Measurements from ENCODE around the gene POC1B. TPM values are rescaled to one million over a fixed set of nuclear protein-coding genes. Genes with fewer than 3 reads are reported as not detected.

Gene POC1B
- total and polyA plus RNA-seq, 11 donors, result 3.3 to 12.4 (median 8.5) TPM

DNA sequence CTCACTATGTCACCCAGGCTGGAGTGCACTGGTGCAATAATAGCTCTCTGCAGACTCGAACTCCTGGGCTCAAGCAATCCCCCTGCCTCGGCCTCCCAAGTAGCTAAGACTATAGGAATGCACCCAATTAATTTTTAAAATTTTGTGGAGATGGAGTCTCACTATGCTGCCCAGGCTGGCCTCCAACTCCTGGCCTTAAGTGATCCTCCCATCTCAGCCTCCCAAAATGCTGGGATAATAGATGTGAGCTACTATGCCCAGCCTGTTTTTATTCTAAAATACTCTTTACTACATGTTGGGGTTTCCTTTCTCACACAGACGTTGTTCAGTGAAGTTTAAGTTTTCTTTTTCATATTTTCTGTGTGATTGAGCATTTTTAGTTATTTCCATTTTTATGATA, 112.6 kb downstream of the POC1B start:
- ATAC-seq, result no peak
- H3K27me3 ChIP-seq, result no peaks in the 10 kb centered on the region
- H3K4me1 ChIP-seq, result peaks cover 0 to 4% (median 0%) of the 10 kb centered on the region in 12 donors
- H3K4me3 ChIP-seq, result no peak overlapping the region
- intact Hi-C loops (cut with DNase I), result no loop called here
- 96 to 98% (median 97%) methylated on average over 3 of the region's 3 CpGs for WGBS, 4 donors
- H3K9me3 ChIP-seq, result no peaks in the 10 kb centered on the region
- no peak overlapping the region for H3K27ac ChIP-seq
- no peak for DNase-seq
- H3K36me3 ChIP-seq, result no peaks in the 10 kb centered on the region
- TF ChIP-seq POLR2A (IDR thresholded peaks at IDR 0.05) (no peak), CTCF (IDR thresholded peaks at IDR 0.05) (no peak)

DNA sequence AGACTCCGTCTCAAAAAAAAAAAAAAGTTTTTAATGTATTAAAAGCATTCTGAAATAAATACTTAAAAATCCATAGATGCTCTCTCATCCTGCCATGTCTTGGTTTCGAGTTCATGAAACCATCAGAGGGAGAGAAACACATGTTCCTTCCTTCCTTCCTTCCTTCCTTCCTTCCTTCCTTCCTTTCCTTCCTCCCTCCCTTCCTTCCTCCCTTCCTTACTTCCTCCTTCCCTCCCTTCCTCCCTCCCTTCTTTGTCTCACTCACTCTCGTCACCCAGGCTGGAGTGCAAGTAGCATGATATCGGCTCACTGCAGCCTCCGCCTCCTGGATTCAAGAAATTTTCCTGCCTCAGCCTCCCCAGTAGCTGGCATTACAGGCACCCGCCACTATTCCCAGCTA, 113.2 kb downstream of the POC1B start:
- Histone ChIP-seq H3K4me3 (no peak overlapping the region), H3K36me3 (no peaks in the 10 kb centered on the region), H3K27me3 (no peaks in the 10 kb centered on the region), H3K4me1 (no peaks in the 10 kb centered on the region), H3K27ac (no peak overlapping the region), H3K9me3 (no peaks in the 10 kb centered on the region)
- ATAC-seq (no peak), DNase-seq (no peak)
- intact Hi-C loops (cut with DNase I), result no loop called here
- no peak for TF ChIP-seq POLR2A (IDR thresholded peaks at IDR 0.05)
- TF ChIP-seq CTCF (IDR thresholded peaks at IDR 0.05), result no peak
- WGBS, 4 donors, result 94 to 96% (median 95%) methylated on average over 6 of the region's 6 CpGs

DNA sequence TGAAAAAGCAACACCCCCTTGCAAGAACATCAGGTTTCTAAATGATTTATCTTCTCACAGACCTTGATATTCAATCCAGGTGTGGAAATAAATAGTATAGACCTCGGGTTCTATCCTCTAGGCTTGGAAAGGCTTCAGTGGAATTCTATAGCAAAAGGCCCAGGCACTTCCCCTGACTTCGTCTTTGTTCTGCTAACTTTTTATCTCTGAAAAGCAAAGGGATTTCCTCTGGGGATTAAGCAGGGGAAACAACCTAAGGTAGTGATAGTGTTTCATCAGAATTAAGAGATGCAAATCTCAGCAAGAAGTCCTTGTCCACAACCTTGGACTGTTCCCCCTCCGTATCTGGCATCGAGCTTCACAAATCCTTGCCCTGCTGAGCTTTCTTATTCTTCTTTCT, 114.0 kb downstream of the POC1B start:
- Histone ChIP-seq H3K27me3 (no peaks in the 10 kb centered on the region), H3K9me3 (no peaks in the 10 kb centered on the region), H3K4me3 (no peak overlapping the region), H3K4me1 (no peaks in the 10 kb centered on the region), H3K27ac (no peak overlapping the region), H3K36me3 (no peaks in the 10 kb centered on the region)
- WGBS, 4 donors, result 55 to 74% (median 62%) methylated on average over 4 of the region's 4 CpGs
- no peak for ATAC-seq
- TF ChIP-seq POLR2A (IDR thresholded peaks at IDR 0.05), result no peak
- intact Hi-C loops (cut with DNase I), result no loop called here
- no peak for DNase-seq

GRCh38 chr12:89411234-89411633, 114.6 kb downstream of the POC1B start:
- DNase-seq (no peak), ATAC-seq (no peak)
- intact Hi-C loops (cut with DNase I), result no loop called here
- Histone ChIP-seq H3K9me3 (no peaks in the 10 kb centered on the region), H3K27ac (no peak overlapping the region), H3K36me3 (no peaks in the 10 kb centered on the region), H3K4me3 (no peak overlapping the region), H3K27me3 (no peaks in the 10 kb centered on the region), H3K4me1 (peaks cover 0 to 3% (median 0%) of the 10 kb centered on the region in 12 donors)
- no peak for TF ChIP-seq CTCF (IDR thresholded peaks at IDR 0.05)
- TF ChIP-seq POLR2A (IDR thresholded peaks at IDR 0.05), result no peak
- WGBS, 4 donors, result 67 to 75% (median 72%) methylated on average over 2 of the region's 2 CpGs

GRCh38 chr12:89405626-89406345, 120.1 kb downstream of the POC1B start:
- ATAC-seq (no peak), DNase-seq (no peak)
- H3K4me1 ChIP-seq, result peaks cover 0 to 7% (median 0%) of the 10 kb centered on the region in 12 donors
- no peak for TF ChIP-seq CTCF (IDR thresholded peaks at IDR 0.05)
- TF ChIP-seq POLR2A (IDR thresholded peaks at IDR 0.05), result no peak
- peak overlapping the region in 1 of 12 donors; percentile 32 for H3K27ac ChIP-seq
- intact Hi-C loops (cut with DNase I), result no loop called here
- WGBS, 4 donors, result 92 to 95% (median 94%) methylated on average over 4 of the region's 4 CpGs
- H3K27me3 ChIP-seq, result no peaks in the 10 kb centered on the region
- no peaks in the 10 kb centered on the region for H3K36me3 ChIP-seq
- H3K4me3 ChIP-seq, result no peak overlapping the region
- no peaks in the 10 kb centered on the region for H3K9me3 ChIP-seq
